Smooth muscle cell (in vitro differentiated cells): ENCODE results near the gene JPT1. TPM values are rescaled to one million over a fixed set of nuclear protein-coding genes. Genes with fewer than 3 reads are reported as not detected.

ENCODE experiments used
- DNase-seq: peaks from one replicate; lab custom pipeline; 2025; ENCODE audit not compliant: unreplicated experiment; lab: John Stamatoyannopoulos, UW
- H2AFZ ChIP-seq: fragments of 200-600 bp; sonication (generic); 2 replicates; pipeline ENCODE4 v1.6.0; 2016; ENCODE audit warnings: antibody characterized with exemption, low read depth, mild to moderate bottlenecking
- H3F3A ChIP-seq: fragments of 200-600 bp; sonication (generic); 2 replicates; pipeline ENCODE4 v1.6.0; 2017; ENCODE audit warnings: antibody characterized with exemption, low read depth
- H3K27ac ChIP-seq: fragments of 200-600 bp; sonication (generic); 2 replicates; pipeline ENCODE4 v1.5.1; 2016; ENCODE audit warnings: low read depth, mild to moderate bottlenecking
- H3K27me3 ChIP-seq: fragments of 200-600 bp; sonication (generic); 2 replicates; pipeline ENCODE4 v1.6.1; 2016; ENCODE audit warnings: low read depth, mild to moderate bottlenecking
- H3K36me3 ChIP-seq: fragments of 200-600 bp; sonication (generic); 2 replicates; pipeline ENCODE4 v1.5.1; 2016; ENCODE audit warnings: low read depth
- H3K4me1 ChIP-seq: fragments of 200-600 bp; sonication (generic); 2 replicates; pipeline ENCODE4 v1.5.1; 2016; ENCODE audit warnings: low read depth
- H3K4me2 ChIP-seq: fragments of 200-600 bp; sonication (generic); 2 replicates; pipeline ENCODE4 v1.6.0; 2016; ENCODE audit warnings: mild to moderate bottlenecking
- H3K4me3 ChIP-seq: fragments of 200-600 bp; sonication (generic); 2 replicates; pipeline ENCODE4 v1.5.1; 2016; ENCODE audit warnings: mild to moderate bottlenecking
- H3K79me2 ChIP-seq: fragments of 200-600 bp; sonication (generic); 2 replicates; pipeline ENCODE4 v1.6.0; 2016; ENCODE audit warnings: low read depth, mild to moderate bottlenecking
- H3K9ac ChIP-seq: fragments of 200-600 bp; sonication (generic); 2 replicates; pipeline ENCODE4 v1.6.0; 2016; ENCODE audit warnings: low read depth
- H3K9me3 ChIP-seq: fragments of 200-600 bp; sonication (generic); replicated peaks from 2 replicates; pipeline ENCODE4 v1.5.1; 2016; ENCODE audit warnings: low read depth
- H4K20me1 ChIP-seq: fragments of 200-600 bp; sonication (generic); 2 replicates; pipeline ENCODE4 v1.6.0; 2016; ENCODE audit warnings: low read depth
- WGBS: methylation state at CpG from one replicate; pipeline ENCODE4 v1.1.7; 2016; ENCODE audit warnings: low lambda C conversion rate; 5-methylcytosine and 5-hydroxymethylcytosine counted together
- polyA plus RNA-seq: library from polyadenylated mRNA; unstranded; fragments of >200 nt; fragmentation: Nextera tagmentation; extraction: Ambion mirVana; gene quantifications from 2 replicates; pipeline ENCODE4 v1.2.1, GENCODE V29; 2016
- total RNA-seq: library from RNA; depleted of rRNA; stranded (reverse); fragments of >200 nt; gene quantifications from 2 replicates; pipeline ENCODE4 v1.2.3, GENCODE V29; 2014
- TF ChIP-seq, protein P1 (sequence below): fragments of 200-600 bp; sonication (generic); IDR thresholded peaks from 2 replicates; pipeline ENCODE4 v1.5.1; 2017; ENCODE audit warnings: borderline replicate concordance, mild to moderate bottlenecking, antibody characterized with exemption; ENCODE audit not compliant: insufficient read depth, poor library complexity, severe bottlenecking

JPT1 gene
- total and polyA plus RNA-seq, 2 experiments from 2014 or later, result 103 to 240 TPM

DNA sequence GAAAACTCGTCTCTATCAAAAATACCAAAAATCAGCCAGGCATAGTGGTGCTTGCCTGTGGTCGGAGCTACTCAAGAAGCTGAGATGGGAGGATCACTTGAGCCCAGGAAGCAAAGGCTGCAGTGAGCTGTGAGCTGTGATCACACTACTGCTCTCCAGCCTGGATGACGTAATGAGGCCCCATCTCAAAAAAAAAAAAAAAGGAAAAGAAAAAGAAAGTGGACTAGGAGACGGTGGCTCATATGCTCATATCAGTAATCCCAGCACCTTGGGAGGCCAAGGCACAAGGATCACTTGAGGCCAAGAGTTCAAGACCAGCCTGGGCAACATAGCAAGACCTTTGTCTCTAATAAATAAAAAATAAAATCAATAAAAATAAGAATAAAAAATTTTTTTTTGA, 37.3 kb upstream of the JPT1 start:
- no peaks in the 10 kb centered on the region for H4K20me1 ChIP-seq
- no peak overlapping the region for H3K9ac ChIP-seq
- H3K27me3 ChIP-seq, result no peaks in the 10 kb centered on the region
- DNase-seq, result no peak
- H3K4me3 ChIP-seq, result no peak overlapping the region
- TF ChIP-seq, protein P1, sequence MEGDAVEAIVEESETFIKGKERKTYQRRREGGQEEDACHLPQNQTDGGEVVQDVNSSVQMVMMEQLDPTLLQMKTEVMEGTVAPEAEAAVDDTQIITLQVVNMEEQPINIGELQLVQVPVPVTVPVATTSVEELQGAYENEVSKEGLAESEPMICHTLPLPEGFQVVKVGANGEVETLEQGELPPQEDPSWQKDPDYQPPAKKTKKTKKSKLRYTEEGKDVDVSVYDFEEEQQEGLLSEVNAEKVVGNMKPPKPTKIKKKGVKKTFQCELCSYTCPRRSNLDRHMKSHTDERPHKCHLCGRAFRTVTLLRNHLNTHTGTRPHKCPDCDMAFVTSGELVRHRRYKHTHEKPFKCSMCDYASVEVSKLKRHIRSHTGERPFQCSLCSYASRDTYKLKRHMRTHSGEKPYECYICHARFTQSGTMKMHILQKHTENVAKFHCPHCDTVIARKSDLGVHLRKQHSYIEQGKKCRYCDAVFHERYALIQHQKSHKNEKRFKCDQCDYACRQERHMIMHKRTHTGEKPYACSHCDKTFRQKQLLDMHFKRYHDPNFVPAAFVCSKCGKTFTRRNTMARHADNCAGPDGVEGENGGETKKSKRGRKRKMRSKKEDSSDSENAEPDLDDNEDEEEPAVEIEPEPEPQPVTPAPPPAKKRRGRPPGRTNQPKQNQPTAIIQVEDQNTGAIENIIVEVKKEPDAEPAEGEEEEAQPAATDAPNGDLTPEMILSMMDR, result no peak
- no peak overlapping the region for H3K4me2 ChIP-seq
- H3F3A ChIP-seq, result no peaks in the 10 kb centered on the region
- H3K36me3 ChIP-seq, result no peaks in the 10 kb centered on the region
- no peaks in the 10 kb centered on the region for H3K4me1 ChIP-seq
- H3K79me2 ChIP-seq, result no peaks in the 10 kb centered on the region
- 72% methylated on average over 4 of the region's 4 CpGs for WGBS
- H3K27ac ChIP-seq, result no peak overlapping the region
- no peak overlapping the region for H2AFZ ChIP-seq
- no peaks in the 10 kb centered on the region for H3K9me3 ChIP-seq

DNA sequence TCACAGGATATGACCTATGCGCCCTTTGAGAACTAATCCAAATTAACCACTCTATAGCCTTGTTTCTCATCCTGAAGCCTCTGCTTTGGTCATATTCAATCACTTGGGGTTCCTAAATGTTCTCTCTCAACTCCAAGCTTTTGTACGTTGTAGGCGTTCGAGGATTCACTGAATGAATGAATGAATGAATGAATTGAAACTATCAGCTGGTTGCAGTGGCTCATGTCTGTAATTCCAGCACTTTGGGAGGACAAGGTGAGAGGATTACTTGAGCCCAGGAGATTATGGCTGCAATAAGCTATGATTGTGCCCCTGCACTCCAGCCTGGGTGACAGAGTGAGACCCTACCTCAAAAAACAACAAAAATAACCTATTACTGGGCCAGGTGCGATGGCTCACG, 34.3 kb upstream of the JPT1 start:
- no peaks in the 10 kb centered on the region for H3K4me1 ChIP-seq
- H2AFZ ChIP-seq, result no peak overlapping the region
- H3K27ac ChIP-seq, result no peak overlapping the region
- no peak overlapping the region for H3K4me2 ChIP-seq
- TF ChIP-seq, protein P1, result no peak
- no peaks in the 10 kb centered on the region for H3K36me3 ChIP-seq
- no peaks in the 10 kb centered on the region for H3F3A ChIP-seq
- WGBS, result 90% methylated on average over 6 of the region's 6 CpGs
- no peaks in the 10 kb centered on the region for H3K79me2 ChIP-seq
- no peaks in the 10 kb centered on the region for H4K20me1 ChIP-seq
- no peaks in the 10 kb centered on the region for H3K27me3 ChIP-seq
- DNase-seq, result no peak
- no peak overlapping the region for H3K9ac ChIP-seq
- no peaks in the 10 kb centered on the region for H3K9me3 ChIP-seq
- H3K4me3 ChIP-seq, result no peak overlapping the region

DNA sequence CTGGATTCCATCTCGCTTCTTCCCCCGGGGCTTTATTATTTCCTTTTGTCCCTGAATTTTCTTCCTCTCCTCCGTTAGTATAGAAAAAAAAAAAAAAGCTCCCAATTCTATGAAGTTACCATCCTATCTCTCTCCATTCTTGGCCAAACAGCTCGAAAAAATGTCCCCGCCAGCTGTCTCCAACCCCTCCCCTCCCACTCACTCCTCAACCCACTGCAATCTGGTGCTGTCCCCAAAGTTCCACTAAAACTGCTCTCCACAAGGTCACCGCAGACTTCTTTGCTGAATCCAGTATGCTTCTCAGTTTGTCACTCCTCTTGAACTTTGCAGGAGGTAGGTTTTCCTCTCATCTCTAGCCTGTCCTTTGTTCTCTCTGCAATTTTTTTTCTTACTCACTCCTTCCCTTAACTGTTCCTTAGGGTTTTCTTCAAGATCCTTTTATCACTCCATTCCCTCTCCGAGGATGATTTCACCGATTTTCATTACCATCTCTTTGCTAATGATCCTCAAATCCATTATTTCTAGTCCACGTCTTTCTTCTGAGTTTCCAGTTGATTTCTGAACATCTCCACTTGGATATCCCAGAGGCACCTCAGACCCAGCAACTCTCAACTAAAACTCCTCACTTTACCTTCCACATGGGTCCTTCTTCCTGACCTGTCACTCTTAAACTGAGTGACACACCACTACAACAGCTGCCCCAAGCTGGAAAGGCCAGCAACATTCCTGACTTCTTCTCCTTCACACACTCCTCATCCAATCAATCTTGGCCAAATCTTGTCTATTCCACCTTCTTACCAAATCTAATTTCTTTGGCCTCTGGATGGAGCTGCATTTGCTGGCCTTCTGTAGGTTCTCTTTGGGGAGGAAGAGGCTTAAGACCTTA, 29.9 kb upstream of the JPT1 start:
- Histone ChIP-seq H3K36me3 (no peaks in the 10 kb centered on the region), H3K27me3 (no peaks in the 10 kb centered on the region), H3K79me2 (peaks cover 32% of the 10 kb centered on the region), H3K4me1 (peaks cover 10% of the 10 kb centered on the region), H3K4me3 (no peak overlapping the region), H3K4me2 (no peak overlapping the region), H3K9ac (no peak overlapping the region), H3F3A (no peaks in the 10 kb centered on the region), H4K20me1 (peaks cover 31% of the 10 kb centered on the region), H3K9me3 (no peaks in the 10 kb centered on the region), H3K27ac (no peak overlapping the region), H2AFZ (no peak overlapping the region)
- TF ChIP-seq, protein P1, result no peak
- 98% methylated on average over 9 of the region's 9 CpGs for WGBS
- no peak for DNase-seq
